ENCODE results near the gene RHBDL1.

DNA sequence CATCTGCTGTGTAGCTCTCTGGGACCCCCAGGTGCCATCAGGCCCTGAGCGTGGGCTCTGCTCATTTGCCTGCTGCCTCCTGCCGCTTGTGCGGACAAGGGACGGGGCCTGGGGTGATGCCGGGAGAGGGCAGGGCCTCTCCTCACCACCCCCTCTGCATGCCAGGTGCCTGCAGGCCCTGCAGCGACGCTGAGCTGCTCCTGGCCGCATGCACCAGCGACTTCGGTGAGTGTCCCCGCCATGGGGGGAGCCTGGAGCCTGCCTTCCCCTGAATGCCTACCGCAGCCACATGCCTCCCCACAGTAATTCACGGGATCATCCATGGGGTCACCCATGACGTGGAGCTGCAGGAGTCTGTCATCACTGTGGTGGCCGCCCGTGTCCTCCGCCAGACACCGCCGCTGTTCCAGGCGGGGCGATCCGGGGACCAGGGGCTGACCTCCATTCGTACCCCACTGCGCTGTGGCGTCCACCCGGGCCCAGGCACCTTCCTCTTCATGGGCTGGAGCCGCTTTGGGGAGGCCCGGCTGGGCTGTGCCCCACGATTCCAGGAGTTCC, 41.4 kb downstream of the RHBDL1 start:
- TF ChIP-seq, protein P1, sequence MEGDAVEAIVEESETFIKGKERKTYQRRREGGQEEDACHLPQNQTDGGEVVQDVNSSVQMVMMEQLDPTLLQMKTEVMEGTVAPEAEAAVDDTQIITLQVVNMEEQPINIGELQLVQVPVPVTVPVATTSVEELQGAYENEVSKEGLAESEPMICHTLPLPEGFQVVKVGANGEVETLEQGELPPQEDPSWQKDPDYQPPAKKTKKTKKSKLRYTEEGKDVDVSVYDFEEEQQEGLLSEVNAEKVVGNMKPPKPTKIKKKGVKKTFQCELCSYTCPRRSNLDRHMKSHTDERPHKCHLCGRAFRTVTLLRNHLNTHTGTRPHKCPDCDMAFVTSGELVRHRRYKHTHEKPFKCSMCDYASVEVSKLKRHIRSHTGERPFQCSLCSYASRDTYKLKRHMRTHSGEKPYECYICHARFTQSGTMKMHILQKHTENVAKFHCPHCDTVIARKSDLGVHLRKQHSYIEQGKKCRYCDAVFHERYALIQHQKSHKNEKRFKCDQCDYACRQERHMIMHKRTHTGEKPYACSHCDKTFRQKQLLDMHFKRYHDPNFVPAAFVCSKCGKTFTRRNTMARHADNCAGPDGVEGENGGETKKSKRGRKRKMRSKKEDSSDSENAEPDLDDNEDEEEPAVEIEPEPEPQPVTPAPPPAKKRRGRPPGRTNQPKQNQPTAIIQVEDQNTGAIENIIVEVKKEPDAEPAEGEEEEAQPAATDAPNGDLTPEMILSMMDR (IDR thresholded peaks at IDR 0.05; ENCODE audit: low read depth, low read length, poor library complexity, severe bottlenecking), result no peak
- TF ChIP-seq EZH2phosphoT487 (IDR thresholded peaks at IDR 0.05; ENCODE audit: borderline replicate concordance, low read length), result no peak
